ENCODE measurements around the gene PPP1R14C. TPM values are rescaled to one million over a fixed set of nuclear protein-coding genes. Genes with fewer than 3 reads are reported as not detected.

PPP1R14C gene
- total RNA-seq, 2 donors from 2014 or later: 0.95 to 1.3 TPM

GRCh38 chr6:150290429-150290828 is 147.6 kb downstream of the PPP1R14C start:
- H3K4me1 ChIP-seq (ENCODE audit: control insufficient read depth in 1 of 2, low read depth in 2 of 2): no peaks in the 10 kb centered on the region
- no peak overlapping the region for H3K4me3 ChIP-seq
- ATAC-seq (ENCODE audit: insufficient number of reproducible peaks, low FRiP score, low read depth): no peak
- no peaks in the 10 kb centered on the region for H3K36me3 ChIP-seq
- TF ChIP-seq CTCF (IDR thresholded peaks at IDR 0.05): no peak
- no peaks in the 10 kb centered on the region for H3K9me3 ChIP-seq
- H3K27ac ChIP-seq: no peak overlapping the region
- no peak for DNase-seq (ENCODE audit: low spot score)
- no peaks in the 10 kb centered on the region for H3K27me3 ChIP-seq (replicated peaks; ENCODE audit: insufficient read depth)

GRCh38 chr6:150291968-150292710 is 149.3 kb downstream of the PPP1R14C start:
- no peak for TF ChIP-seq CTCF (IDR thresholded peaks at IDR 0.05)
- Histone ChIP-seq H3K27me3 (replicated peaks; ENCODE audit: insufficient read depth) (no peaks in the 10 kb centered on the region), H3K4me3 (no peak overlapping the region), H3K36me3 (no peaks in the 10 kb centered on the region), H3K27ac (no peak overlapping the region), H3K9me3 (peaks cover 4% of the 10 kb centered on the region), H3K4me1 (ENCODE audit: control insufficient read depth in 1 of 2, low read depth in 2 of 2) (no peaks in the 10 kb centered on the region)
- DNase-seq (ENCODE audit: low spot score): no peak
- no peak for ATAC-seq (ENCODE audit: insufficient number of reproducible peaks, low FRiP score, low read depth)

GRCh38 chr6:150293019-150293418 is 150.2 kb downstream of the PPP1R14C start:
- Histone ChIP-seq H3K4me3 (no peak overlapping the region), H3K9me3 (peaks cover 9% of the 10 kb centered on the region), H3K27me3 (replicated peaks; ENCODE audit: insufficient read depth) (no peaks in the 10 kb centered on the region), H3K4me1 (ENCODE audit: control insufficient read depth in 1 of 2, low read depth in 2 of 2) (no peaks in the 10 kb centered on the region), H3K36me3 (no peaks in the 10 kb centered on the region), H3K27ac (no peak overlapping the region)
- TF ChIP-seq CTCF (IDR thresholded peaks at IDR 0.05): no peak
- ATAC-seq (ENCODE audit: insufficient number of reproducible peaks, low FRiP score, low read depth): no peak
- DNase-seq (ENCODE audit: low spot score): no peak

- DNase-seq (ENCODE audit: low spot score): no peak
- no peak for ATAC-seq (ENCODE audit: insufficient number of reproducible peaks, low FRiP score, low read depth)
These were observed 150.8 kb downstream of the PPP1R14C start for GRCh38 chr6:150293423-150294173.

More at GRCh38 chr6:150293423-150294173, 150.8 kb downstream of the PPP1R14C start:
- Histone ChIP-seq H3K27me3 (replicated peaks; ENCODE audit: insufficient read depth) (no peaks in the 10 kb centered on the region), H3K4me3 (no peak overlapping the region), H3K9me3 (peaks cover 9% of the 10 kb centered on the region), H3K4me1 (ENCODE audit: control insufficient read depth in 1 of 2, low read depth in 2 of 2) (no peaks in the 10 kb centered on the region), H3K27ac (no peak overlapping the region), H3K36me3 (no peaks in the 10 kb centered on the region)
- no peak for TF ChIP-seq CTCF (IDR thresholded peaks at IDR 0.05)

Measured in thoracic aorta (tissue), 2 donors.